Ishikawa (cell line): ENCODE data around the gene GMDS.

Source experiments
- CEBPB ChIP-seq: IDR thresholded peaks from 2 replicates; pipeline ENCODE4 v1.6.1; 2012
- CREB1 ChIP-seq: IDR thresholded peaks from 2 replicates; pipeline ENCODE4 v1.6.1; 2012; ENCODE audit warnings: low read depth
- EGR1 ChIP-seq: IDR thresholded peaks from 2 replicates; pipeline ENCODE4 v1.6.1; 2012
- EP300 ChIP-seq: IDR thresholded peaks from 2 replicates; pipeline ENCODE4 v1.6.1; 2012; ENCODE audit warnings: borderline replicate concordance
- FOXM1 ChIP-seq: IDR thresholded peaks from 2 replicates; pipeline ENCODE4 v1.6.1; 2012; ENCODE audit warnings: low read depth, borderline replicate concordance
- MAX ChIP-seq: IDR thresholded peaks from 2 replicates; pipeline ENCODE4 v1.6.1; 2012
- NFIC ChIP-seq: IDR thresholded peaks from 2 replicates; pipeline ENCODE4 v1.6.1; 2012
- RAD21 ChIP-seq: IDR thresholded peaks from 2 replicates; pipeline ENCODE4 v1.6.1; 2012; ENCODE audit warnings: low read depth
- REST ChIP-seq: IDR thresholded peaks from 2 replicates; pipeline ENCODE4 v1.6.1; 2012; ENCODE audit warnings: low read depth, mild to moderate bottlenecking
- TAF1 ChIP-seq: IDR thresholded peaks from 2 replicates; pipeline ENCODE4 v1.6.1; 2012; ENCODE audit warnings: low read depth, mild to moderate bottlenecking
- TCF12 ChIP-seq: IDR thresholded peaks from 2 replicates; pipeline ENCODE4 v1.6.1; 2012; ENCODE audit warnings: low read depth
- TEAD4 ChIP-seq: IDR thresholded peaks from 2 replicates; pipeline ENCODE4 v1.6.1; 2012
- USF1 ChIP-seq: IDR thresholded peaks from 2 replicates; pipeline ENCODE4 v1.6.1; 2012
- YY1 ChIP-seq: IDR thresholded peaks from 2 replicates; pipeline ENCODE4 v1.6.1; 2012; ENCODE audit warnings: low read depth
- ZBTB7A ChIP-seq: IDR thresholded peaks from 2 replicates; pipeline ENCODE4 v1.6.1; 2012; ENCODE audit warnings: low read depth

The GMDS gene

GRCh38 chr6:2016040-2016439 is 229.4 kb downstream of the GMDS start:
- TF ChIP-seq RAD21 (no peak), ZBTB7A (no peak), TCF12 (no peak)

- TF ChIP-seq TCF12 = no peak
- no peak for TF ChIP-seq TAF1
- TF ChIP-seq RAD21 = no peak
- no peak for TF ChIP-seq MAX
- TF ChIP-seq CREB1 = no peak
- TF ChIP-seq EGR1 = no peak
Measured at GRCh38 chr6:2008383-2008976, 236.9 kb downstream of the GMDS start.

- no peak for TF ChIP-seq TAF1
- TF ChIP-seq REST = no peak
- no peak for TF ChIP-seq TCF12
- TF ChIP-seq TEAD4 = no peak
- no peak for TF ChIP-seq MAX
- TF ChIP-seq FOXM1 = no peak
- no peak for TF ChIP-seq ZBTB7A
- no peak for TF ChIP-seq RAD21
- no peak for TF ChIP-seq EGR1
- no peak for TF ChIP-seq NFIC
- TF ChIP-seq CREB1 = no peak
- no peak for TF ChIP-seq CEBPB
- TF ChIP-seq EP300 = no peak
- TF ChIP-seq YY1 = no peak
- no peak for TF ChIP-seq USF1
Measured at GRCh38 chr6:2007165-2007564, 238.2 kb downstream of the GMDS start.

GRCh38 chr6:2004888-2005287 is 240.5 kb downstream of the GMDS start:
- TF ChIP-seq YY1 (no peak), TAF1 (no peak), FOXM1 (no peak), TCF12 (no peak), EP300 (no peak)

- TF ChIP-seq CEBPB = no peak
- TF ChIP-seq EGR1 = no peak
- TF ChIP-seq TEAD4 = no peak
- TF ChIP-seq NFIC = no peak
- no peak for TF ChIP-seq YY1
- no peak for TF ChIP-seq TCF12
- no peak for TF ChIP-seq EP300
- no peak for TF ChIP-seq MAX
- no peak for TF ChIP-seq REST
- TF ChIP-seq FOXM1 = no peak
- TF ChIP-seq ZBTB7A = no peak
- TF ChIP-seq USF1 = no peak
- TF ChIP-seq CREB1 = no peak
- TF ChIP-seq RAD21 = no peak
- no peak for TF ChIP-seq TAF1
Measured at GRCh38 chr6:2000962-2001361, 244.4 kb downstream of the GMDS start.

- TF ChIP-seq CREB1 (no peak), EGR1 (no peak), TEAD4 (no peak), FOXM1 (no peak), CEBPB (no peak), YY1 (no peak), EP300 (no peak), ZBTB7A (no peak), TAF1 (no peak), USF1 (no peak), MAX (no peak), RAD21 (no peak), REST (no peak), TCF12 (no peak), NFIC (no peak)
Measured at GRCh38 chr6:1997702-1998101, 247.7 kb downstream of the GMDS start.
